ENCODE data around the gene VPS51. TPM values are rescaled to one million over a fixed set of nuclear protein-coding genes. Genes with fewer than 3 reads are reported as not detected.

The VPS51 gene
- polyA plus RNA-seq, 1 donor (not counting 4 experiments of a cell fraction or from before 2014, with no cell fraction given): 43.1 TPM

DNA sequence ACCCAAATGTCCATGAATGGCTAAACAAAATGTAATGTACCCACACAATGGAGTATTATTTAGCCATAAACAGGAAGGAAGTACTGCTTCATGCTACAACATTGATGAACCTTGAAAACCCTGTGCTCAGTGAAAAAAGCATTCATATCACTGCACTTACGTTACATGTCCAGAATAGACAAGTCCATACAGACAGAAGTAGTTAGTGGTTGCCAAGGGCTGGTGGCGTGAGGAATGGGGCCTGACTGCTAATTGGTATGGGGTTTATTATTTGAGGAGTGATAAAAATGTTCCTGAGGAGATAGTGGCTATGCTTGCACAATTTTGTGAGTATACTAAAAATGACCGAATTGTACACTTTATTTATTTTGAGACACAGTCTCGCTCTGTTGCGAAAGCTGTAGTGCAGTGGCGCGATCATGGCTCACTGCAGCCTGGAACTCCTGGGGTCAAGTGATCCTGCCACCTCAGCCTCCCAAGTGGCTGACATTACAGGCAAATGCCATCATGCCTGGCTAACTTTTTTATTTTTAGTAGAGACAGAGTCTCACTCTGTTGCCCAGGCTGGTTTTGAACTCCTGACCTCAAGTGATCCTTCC is 46.0 kb downstream of the VPS51 start:
- Histone ChIP-seq H3K9ac (ENCODE audit: control insufficient read depth, extremely low read depth, insufficient read depth, low read length) (no peak overlapping the region), H2AFZ (ENCODE audit: control insufficient read depth, low read length) (no peak overlapping the region), H3K9me3 (ENCODE audit: control insufficient read depth, low read depth, low read length) (no peaks in the 10 kb centered on the region), H4K20me1 (ENCODE audit: control insufficient read depth, extremely low read depth, insufficient read depth, low read length) (no peaks in the 10 kb centered on the region), H3K36me3 (ENCODE audit: control insufficient read depth in 2 of 2, extremely low read depth in 1 of 2, insufficient read depth in 2 of 2, low read length in 2 of 2) (no peaks in the 10 kb centered on the region), H3K9me1 (ENCODE audit: control insufficient read depth, extremely low read depth, insufficient read depth, low read length) (no peaks in the 10 kb centered on the region), H3K4me2 (ENCODE audit: control insufficient read depth, extremely low read depth, insufficient read depth, low read depth, low read length) (no peak overlapping the region), H3K79me2 (ENCODE audit: control insufficient read depth, insufficient read depth, low read length) (no peaks in the 10 kb centered on the region), H3K27ac (ENCODE audit: control insufficient read depth, insufficient read depth, low read length) (no peak overlapping the region), H3K4me3 (ENCODE audit: control insufficient read depth in 2 of 3, extremely low read depth in 1 of 3, insufficient read depth in 2 of 3, low read depth in 1 of 3, low read length in 3 of 3) (no peak overlapping the region), H3K4me1 (ENCODE audit: control insufficient read depth, extremely low read depth, insufficient read depth, low read length) (no peaks in the 10 kb centered on the region), H3K27me3 (ENCODE audit: control insufficient read depth, extremely low read depth, insufficient read depth, low read length) (no peaks in the 10 kb centered on the region)
- DNase-seq (ENCODE audit: low read depth, low spot score): no peak
- dilution Hi-C loops (cut with MboI; ENCODE audit: extremely low pct_ligation_motif_present, low sequenced_read_pairs): no loop called here
- no peak for FAIRE-seq
- TF ChIP-seq, protein P1, sequence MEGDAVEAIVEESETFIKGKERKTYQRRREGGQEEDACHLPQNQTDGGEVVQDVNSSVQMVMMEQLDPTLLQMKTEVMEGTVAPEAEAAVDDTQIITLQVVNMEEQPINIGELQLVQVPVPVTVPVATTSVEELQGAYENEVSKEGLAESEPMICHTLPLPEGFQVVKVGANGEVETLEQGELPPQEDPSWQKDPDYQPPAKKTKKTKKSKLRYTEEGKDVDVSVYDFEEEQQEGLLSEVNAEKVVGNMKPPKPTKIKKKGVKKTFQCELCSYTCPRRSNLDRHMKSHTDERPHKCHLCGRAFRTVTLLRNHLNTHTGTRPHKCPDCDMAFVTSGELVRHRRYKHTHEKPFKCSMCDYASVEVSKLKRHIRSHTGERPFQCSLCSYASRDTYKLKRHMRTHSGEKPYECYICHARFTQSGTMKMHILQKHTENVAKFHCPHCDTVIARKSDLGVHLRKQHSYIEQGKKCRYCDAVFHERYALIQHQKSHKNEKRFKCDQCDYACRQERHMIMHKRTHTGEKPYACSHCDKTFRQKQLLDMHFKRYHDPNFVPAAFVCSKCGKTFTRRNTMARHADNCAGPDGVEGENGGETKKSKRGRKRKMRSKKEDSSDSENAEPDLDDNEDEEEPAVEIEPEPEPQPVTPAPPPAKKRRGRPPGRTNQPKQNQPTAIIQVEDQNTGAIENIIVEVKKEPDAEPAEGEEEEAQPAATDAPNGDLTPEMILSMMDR (optimal IDR thresholded peaks at IDR 0.05 in 1 of 3, IDR thresholded peaks at IDR 0.05 in 1 of 3, conservative IDR thresholded peaks at IDR 0.05 in 1 of 3; ENCODE audit: extremely low read depth in 1 of 3, insufficient read depth in 2 of 3, low read length in 3 of 3): no peak
- TF ChIP-seq EZH2 (IDR thresholded peaks at IDR 0.05; ENCODE audit: low read length): no peak

DNA sequence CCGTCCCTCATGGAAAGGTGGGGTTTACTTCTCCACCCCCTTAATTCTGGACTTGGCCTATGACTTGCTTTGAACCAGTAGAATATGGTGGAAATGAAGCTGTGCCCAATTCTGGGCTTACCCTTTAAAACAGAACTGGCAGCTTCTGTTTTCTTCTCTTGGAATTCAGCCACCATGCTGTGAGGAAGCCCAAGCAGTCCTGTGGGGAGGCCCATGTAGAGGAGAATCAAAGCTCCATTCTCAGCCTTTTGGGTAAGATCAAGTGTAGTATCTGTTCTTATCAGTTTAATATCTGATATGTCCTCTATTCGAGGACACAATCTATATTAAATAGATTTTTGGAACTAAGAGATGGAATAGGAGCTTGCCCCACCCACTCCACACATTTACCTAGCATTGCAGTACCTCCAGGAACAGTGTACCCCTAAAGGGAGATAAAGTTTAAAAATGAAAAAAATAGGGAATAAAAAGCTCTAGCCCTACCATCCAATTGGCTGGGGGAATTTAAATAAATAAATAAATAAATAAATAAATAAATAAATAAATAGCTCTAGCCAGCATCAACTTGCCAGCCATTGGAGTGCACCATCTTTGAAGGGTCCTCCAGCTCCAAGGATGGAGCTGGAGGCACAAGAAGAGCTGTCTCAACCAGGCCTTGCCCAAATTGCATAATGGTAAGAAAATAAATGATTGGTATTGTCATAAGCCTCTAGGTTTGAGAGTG is 51.5 kb downstream of the VPS51 start:
- TF ChIP-seq, protein P1 (optimal IDR thresholded peaks at IDR 0.05 in 1 of 3, IDR thresholded peaks at IDR 0.05 in 1 of 3, conservative IDR thresholded peaks at IDR 0.05 in 1 of 3; ENCODE audit: extremely low read depth in 1 of 3, insufficient read depth in 2 of 3, low read length in 3 of 3): no peak
- no peak for TF ChIP-seq EZH2 (IDR thresholded peaks at IDR 0.05; ENCODE audit: low read length)
- H2AFZ ChIP-seq (ENCODE audit: control insufficient read depth, low read length): no peak overlapping the region
- no peak overlapping the region for H3K4me3 ChIP-seq (ENCODE audit: control insufficient read depth in 2 of 3, extremely low read depth in 1 of 3, insufficient read depth in 2 of 3, low read depth in 1 of 3, low read length in 3 of 3)
- H3K9me1 ChIP-seq (ENCODE audit: control insufficient read depth, extremely low read depth, insufficient read depth, low read length): no peaks in the 10 kb centered on the region
- no peaks in the 10 kb centered on the region for H3K36me3 ChIP-seq (ENCODE audit: control insufficient read depth in 2 of 2, extremely low read depth in 1 of 2, insufficient read depth in 2 of 2, low read length in 2 of 2)
- no peaks in the 10 kb centered on the region for H3K9me3 ChIP-seq (ENCODE audit: control insufficient read depth, low read depth, low read length)
- FAIRE-seq (no peak), DNase-seq (ENCODE audit: low read depth, low spot score) (no peak)
- no peaks in the 10 kb centered on the region for H4K20me1 ChIP-seq (ENCODE audit: control insufficient read depth, extremely low read depth, insufficient read depth, low read length)
- H3K4me1 ChIP-seq (ENCODE audit: control insufficient read depth, extremely low read depth, insufficient read depth, low read length): peaks cover 15% of the 10 kb centered on the region
- dilution Hi-C loops (cut with MboI; ENCODE audit: extremely low pct_ligation_motif_present, low sequenced_read_pairs): no loop called here
- H3K4me2 ChIP-seq (ENCODE audit: control insufficient read depth, extremely low read depth, insufficient read depth, low read depth, low read length): no peak overlapping the region
- H3K79me2 ChIP-seq (ENCODE audit: control insufficient read depth, insufficient read depth, low read length): no peaks in the 10 kb centered on the region
- H3K27me3 ChIP-seq (ENCODE audit: control insufficient read depth, extremely low read depth, insufficient read depth, low read length): no peaks in the 10 kb centered on the region
- no peak overlapping the region for H3K9ac ChIP-seq (ENCODE audit: control insufficient read depth, extremely low read depth, insufficient read depth, low read length)
- no peak overlapping the region for H3K27ac ChIP-seq (ENCODE audit: control insufficient read depth, insufficient read depth, low read length)
